Colon (tissue), 2 donors: Measurements from ENCODE around the gene PLCB2.

Source experiments
- FAIRE-seq: peaks from 2 replicates; lab custom pipeline; 2012; peaks lifted over from hg19 to GRCh38; lab: Jason Lieb, UNC
- donor health status: control.
- donor health status: control.

The PLCB2 gene

DNA sequence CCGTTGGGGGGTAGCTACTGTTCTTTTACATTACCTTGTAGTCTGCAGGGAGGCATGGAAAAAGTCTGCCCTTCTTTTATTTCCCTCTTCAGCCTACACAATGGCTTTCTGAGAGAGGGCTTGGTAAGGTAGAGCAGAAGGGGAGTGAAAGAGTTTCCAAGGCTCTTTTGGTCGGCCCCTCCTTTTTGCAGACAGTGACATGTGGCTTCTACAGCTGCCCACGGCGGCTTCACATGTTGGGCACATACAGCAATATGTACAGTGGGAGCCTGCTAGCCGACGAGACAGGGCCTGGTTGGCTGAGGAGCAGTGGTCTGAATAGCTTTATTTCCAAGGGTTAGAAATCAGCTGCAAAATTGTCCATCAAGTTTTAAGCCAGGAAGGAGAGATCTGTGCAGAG, 19.7 kb upstream of the PLCB2 start:
- FAIRE-seq: no peak

DNA sequence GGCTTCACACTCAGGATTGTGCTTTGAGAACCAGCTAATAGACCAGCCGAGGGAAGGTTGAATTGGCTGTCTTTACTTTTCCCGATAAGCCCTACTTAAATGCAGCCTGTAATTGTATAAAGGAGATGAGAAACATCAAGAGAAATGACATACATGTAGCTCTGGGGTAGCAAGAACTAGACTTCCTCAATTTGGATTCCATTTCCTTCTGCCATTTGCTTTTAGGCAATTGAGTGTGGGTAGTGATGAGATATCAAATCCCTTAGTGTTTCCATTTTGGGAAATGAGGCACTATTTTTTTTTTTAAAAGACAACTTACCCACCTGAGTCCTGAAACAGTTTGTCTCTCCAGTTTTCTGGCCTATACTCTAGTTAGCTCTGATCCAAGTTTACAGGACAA, 18.0 kb upstream of the PLCB2 start:
- no peak for FAIRE-seq

DNA sequence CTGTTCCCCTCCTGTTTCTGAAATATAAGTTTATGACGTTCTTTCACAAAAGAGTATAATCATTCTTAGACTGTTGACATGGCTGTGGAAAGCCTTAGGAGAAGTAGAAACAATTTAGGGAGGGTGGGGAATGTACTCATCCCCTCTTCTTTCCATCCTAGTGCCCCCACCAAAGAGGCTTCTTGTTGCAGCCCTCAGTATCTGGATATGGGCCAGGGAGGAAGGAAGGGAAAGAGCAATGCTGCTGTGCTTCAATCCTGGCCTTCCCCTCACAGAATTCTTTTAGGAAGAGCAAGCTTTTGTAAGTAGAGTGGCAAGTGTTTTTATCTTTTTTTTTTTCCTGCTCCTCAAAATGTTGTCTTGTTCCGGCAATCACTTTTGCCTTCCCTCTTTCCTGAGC, 17.5 kb upstream of the PLCB2 start:
- no peak for FAIRE-seq

DNA sequence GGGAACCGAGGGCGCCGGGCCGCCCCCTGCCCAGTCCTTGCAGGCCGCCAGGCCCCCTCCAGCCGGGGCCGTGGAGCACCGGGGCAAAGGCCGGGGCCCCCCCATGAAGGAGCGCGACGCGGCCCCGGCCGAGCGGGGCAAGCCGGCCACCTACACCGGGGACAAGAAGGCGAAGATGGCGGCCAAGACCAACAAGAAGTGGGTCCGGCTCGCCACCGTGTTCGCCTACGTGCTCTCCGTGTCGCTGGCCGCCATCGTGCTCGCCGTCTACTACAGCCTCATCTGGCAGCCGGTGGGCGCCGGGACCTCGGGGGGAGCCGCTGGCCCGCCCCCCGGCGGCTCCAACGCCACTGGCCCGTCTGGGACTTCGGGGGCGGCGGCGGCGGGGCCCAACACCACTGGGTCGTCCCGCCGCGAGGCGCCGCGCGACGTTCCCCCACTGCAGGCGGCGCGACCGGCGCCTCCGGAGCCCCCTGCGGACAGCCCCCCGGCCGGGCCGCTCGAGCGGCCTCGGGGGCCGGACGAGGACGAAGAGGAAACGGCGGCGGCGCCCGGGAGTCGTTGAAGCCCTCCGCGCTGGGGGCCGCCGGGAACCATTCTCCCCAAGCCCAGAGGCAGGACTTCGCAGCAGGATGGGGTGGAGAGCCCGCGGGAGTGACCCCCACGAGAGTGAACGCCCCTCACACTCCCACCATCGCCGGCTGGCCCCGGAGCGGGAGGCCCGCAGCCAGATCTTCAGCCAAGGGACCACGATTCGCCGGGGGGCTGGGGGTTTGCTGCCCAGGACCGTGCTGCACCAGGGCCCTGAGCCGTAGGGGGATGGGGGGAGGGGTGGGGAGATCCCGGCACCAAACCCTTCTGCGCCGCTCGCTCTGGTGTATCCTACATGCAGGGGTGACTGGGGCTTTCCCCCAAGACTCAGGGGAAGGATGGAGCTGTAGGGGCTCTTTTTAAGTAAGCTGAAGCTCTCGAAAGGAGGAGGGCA, 16.5 kb upstream of the PLCB2 start:
- no peak for FAIRE-seq

DNA sequence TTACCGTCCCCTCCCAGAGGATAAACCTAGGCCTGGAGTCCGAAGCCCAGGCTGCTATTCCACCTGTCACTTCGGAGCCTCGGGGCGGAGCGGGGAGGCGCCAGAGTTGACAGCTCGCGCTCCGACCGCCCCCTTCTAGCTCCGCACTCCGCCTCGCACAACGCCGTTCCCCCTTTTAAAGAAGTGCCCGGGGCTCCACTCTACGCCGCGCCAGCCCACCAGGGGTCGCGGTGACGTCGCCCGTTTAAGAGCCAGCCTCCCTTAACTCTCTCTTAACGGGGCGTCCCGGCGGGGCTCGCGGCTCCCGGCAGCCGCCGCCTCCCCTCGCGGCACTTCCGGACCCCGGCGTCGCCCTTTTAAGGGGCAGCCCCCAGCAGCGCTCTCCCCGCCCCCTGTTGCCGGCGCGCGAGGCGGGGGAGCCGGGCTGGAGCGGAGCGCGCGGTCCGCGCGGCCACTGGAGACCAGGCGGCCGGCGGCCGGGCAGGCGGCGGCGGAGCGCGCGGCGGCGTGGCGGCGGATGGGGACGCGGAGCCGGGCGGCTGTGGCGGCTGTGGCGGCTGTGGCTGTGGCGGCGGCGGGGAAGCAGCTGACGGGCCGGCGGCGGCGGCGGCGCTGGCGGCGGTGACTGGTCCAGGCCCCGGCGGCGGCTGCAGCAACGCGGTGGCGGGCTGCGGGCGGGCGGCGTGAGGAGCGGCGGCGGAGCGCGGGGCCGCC, 15.7 kb upstream of the PLCB2 start, which contains the start of gene INAFM2:
Gene INAFM2, plus strand, starts transcription at position 454 of the 714 bp plus-strand sequence. CDS start 364 bp downstream, outside the sequence.
- no peak for FAIRE-seq

DNA sequence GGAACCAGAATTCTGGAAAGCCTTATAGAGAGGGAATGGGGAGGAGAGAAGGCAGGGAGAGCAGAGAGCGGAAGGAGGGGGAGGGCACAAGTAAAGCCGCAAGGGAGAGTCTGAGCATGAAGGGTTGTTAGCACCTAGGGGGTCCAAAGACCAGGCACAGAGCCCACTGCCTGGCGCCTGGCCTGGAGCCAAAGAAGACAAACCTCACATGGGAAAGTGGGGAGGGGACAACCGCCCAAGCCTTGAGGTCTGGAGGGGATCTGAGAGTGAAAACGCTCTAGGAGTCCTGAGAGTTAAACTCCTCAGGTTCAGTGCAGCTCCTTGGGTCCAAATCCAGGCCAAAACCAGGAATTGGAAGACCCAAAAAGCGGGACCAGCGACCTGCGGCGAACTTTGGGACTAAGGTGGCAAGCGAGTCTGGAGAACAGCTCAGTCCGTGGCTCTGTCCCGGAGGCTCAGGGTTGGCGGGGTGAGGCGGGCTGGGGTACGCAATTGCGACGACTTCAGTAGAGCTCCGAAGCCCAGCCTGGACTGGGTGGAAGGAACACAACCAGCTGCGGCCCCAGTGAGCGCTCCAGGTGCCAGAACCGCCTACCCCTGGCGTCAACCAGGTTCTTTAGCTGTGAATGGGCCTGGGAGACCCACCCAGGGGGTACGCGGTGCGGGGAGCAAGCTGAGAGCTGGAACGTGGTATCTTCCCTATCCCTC, 14.9 kb upstream of the PLCB2 start:
- FAIRE-seq: no peak

DNA sequence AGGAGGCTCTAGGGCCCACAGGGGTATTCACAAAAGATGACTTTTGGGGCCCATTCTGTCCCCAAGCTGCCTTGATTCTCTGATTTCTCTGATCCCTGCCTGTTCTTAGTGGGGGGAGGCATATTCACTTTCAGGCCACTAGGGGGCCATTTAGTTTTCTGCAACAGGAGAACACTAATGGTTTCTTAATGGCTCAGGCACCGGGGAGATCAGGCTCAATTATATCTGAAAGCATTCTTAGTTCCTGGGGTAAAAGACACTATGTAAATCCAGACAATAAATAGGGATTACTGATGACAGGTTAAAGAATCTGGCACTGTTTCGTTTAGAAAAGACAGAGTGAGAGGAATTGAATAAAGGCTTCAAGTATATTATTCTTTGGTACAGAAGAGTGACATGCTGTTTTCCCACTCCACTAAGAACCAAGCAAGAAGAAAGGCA, 13.2 kb upstream of the PLCB2 start:
- FAIRE-seq: no peak

DNA sequence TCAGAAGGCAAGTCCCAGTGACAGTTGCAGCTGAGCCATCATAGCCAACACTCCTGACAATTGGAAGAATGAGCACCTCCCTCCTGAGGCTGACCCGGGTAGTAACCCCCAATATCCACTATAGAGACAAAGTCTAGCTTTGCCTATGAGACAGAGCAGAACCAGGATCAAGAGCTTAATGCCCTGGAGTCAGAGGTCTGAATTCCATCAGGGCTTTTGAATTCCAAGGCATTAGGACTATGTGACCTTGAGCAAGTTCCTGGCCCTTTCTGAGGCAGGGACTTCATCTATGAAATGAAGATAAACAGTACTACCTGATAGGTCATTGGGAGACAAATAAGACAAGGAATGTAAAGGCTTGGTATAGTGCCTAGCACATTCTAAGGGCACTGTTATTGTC, 12.7 kb upstream of the PLCB2 start:
- no peak for FAIRE-seq

DNA sequence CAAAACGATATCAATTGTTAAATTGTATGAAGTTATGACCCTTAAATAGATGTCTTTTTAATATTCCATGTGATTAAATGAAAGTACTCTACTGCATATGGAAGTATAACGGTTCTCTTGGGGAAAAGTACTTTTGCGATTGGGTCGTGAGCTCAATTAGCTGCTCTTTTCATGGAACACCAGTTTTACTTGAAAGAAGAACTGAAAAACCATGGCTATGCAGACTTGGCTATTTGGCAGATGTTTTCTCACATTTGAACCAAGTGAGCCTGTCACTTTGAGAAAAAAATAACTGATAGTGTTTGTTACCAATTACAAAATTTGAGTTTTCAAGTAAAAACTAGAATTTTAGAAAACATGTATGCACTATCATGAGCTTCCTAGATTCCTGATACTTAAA, 9.8 kb upstream of the PLCB2 start:
- FAIRE-seq: no peak

DNA sequence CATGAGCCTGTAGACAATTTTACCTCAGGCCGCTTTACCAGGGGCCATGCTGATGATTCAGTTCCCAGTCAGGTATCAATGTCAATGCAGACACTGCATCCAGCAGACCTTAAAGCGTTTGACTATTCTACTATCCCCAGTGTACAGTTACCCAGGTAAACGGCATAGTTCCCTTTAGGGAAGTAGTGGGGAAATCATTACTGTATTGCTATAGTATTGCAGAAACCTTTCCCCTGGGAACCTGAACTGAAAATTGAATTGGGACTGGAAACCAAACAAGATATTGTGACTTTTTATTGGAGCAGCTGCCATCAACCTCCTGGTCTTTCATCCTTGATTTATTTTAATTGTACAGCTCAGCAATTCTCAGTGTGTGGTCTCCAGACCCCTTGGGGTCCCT, 9.2 kb upstream of the PLCB2 start:
- FAIRE-seq: no peak

DNA sequence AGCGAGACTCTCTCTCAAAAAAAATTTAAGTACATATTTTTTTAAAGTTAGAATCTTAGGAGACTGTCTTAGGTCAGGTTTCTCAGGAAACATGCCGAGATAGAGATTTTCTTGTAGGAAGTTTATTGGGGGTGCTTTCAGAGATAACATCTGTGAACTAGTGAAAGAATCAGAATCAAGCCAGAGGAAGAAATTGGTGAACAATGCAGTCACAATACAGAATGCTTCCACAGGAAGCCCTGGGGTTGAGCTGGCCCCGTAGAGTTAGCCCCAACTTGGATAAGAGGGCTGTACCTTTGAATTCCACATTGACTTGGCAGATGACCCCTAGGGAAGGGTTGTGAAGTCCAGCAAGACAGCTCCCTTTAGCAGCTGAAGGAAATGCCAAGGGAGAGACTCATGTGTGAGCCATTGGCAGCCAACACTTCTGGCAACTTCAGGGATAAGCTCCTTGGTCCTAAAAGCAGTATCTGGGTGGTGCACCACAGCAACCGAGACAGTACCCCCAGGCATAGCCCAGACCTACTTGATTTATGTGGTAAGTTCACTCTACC, 7.1 kb upstream of the PLCB2 start:
- no peak for FAIRE-seq

DNA sequence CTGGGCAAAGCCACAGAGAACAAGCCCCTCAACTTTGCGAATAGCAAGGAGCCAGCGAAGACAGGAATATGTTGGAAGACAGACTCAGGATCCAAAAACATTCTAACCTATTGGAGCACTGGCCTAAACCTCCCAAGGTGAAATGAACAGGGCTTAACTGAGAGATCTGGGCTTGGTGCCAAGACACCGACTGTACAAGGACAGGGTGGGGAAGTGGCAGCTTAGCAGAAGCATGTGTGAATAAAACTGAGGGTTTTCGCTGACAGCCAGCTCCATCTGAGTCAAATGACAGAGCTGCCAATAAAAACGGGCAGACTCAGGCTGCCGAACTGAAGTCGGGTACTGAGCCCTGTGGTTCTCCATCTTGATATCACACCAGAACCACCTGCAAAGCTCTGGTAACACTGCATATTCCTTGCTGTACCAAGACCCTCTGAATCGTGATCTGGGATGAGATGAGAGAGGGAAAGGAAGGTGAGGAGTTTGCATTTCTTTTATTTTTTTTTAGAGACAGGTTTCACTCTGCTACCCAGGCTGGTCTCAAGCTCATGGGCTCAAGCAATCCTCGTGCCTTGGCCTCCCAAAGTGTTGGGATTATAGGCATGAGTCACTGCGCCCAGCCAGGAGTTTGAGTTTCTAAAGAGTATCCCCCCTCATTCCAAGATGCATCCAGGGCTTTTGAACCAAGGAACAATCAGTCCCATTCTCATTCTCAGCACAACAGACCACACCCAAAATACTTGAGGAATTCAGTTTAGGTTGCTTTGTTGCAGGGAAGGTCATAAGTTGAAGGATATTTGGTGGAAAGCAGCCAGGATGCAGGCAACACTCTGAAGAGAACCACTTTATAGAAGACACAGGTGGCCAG, 6.0 kb upstream of the PLCB2 start:
- FAIRE-seq: no peak

DNA sequence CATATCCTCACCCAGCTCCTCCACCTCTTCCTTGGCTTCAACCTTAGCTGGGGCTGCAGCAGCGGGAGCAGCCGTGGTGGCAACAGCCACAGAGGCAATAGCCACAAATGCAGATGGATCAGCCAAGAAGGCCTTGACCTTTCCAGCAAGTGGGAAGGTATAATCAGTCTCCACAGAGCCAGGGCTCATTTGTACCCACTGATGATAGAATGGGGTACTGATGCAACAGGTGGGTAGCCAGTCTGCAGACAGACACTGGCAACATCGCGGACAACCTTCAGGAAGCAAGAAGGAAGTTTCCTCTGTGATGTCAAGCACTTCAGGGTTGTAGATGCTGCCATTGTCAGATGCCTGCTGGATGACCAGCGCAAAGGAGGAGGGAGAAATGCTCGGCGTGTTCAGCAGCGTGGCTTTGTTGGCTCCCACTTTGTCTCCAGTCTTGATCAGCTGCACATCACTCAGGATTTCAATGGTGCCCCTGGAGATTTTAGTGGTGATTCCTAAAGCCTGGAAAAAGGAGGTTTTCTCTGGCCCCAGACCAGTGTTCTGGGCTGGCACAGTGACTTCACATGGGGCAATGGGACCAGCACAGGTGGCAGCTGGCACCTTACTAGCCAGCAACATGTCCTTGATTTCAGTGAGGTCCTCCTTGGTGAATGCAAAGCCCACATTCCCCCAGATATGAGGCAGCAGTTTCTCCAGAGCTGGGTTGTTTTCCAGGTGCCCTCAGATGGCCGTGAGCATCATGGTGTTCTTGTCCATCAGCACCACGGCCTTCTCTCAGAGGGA, 4.8 kb upstream of the PLCB2 start:
- FAIRE-seq: no peak

DNA sequence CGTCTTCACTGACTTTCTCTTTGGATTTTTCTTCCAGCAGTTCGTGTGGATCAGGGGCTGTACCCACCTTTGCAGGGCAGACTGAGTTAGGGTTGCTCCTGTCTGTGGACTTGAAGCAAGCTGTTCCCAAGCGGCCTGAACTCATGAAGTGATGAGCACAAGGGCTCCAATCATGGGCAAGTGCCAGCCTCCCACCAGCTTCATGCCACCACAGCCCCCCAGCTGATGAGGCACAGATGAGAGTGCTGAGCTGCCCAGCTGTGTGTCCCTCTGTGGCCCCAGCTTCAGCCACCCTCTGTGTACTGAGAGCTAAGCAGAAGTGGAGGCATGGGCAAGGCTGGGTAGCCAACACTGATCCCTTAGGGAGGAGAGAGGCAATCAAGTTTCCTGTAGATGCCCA, 3.3 kb upstream of the PLCB2 start:
- FAIRE-seq: no peak

DNA sequence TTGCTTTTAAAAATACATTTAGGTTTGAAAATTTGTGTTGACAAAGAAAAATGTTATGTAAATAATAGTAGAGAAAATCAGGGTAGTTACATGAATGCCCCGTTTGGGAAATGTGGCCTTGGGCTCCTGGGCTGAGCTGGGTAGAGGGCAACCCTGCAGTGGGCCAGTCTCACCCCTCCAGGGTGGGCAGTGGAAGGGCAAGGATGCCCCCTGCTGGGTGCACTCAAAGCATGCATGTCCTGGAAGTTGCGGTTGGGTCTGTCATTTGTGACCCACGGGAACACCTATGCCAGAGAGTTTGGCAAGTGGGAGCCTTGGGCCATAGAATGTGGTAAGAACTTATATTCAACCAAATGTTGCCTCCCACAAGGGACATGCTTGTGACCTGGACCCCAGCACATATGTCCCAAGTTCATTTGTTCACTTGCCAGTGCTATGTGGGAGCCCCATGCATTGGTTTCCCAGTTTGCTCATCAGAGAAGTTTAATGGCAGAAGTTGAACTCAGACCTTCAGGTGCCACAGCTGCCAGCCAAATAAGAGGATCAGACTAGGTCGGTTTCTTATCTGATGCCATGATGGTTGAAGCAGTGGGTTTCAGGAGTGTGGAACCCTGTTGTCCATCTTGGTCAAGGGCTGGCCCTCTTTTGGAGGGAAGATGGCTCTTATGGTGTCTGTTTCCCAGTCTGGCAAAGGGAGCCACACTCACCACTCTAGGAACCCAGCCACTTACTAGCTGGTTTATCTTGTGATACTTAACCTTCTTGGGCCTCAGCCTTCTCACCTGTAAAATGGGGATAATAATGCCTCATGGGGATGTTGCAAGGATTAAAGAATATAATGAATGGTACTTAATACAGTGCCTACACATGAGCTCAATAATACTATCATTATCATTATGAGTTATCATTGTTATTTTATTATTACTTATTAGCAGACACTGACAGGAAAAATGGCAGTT, 2.5 kb upstream of the PLCB2 start:
- no peak for FAIRE-seq

DNA sequence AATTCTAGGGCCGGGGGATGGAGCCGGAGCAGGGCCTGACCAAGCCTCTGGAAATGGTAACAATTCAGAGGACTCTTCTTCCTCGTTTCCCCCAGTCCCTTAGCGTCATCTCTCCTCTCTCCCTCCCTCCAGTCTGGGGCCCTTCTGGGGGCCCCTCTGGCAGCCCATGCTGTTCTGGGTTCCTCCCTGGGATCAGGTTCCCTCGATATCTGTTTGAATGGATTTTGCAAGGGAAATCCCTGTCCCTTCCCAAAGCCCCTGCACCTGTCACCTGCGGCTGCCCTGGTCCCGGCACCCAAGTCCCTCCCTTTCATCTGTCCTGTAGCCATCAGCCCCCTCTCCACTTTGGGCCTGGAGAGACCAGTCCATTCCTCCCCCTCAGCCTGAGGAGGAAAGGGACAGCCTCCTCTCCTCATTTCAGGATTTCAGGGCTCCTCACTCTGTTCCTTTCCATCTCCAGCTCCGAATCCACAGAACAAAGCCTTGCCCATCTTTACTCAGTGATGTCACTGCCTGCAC, 1.7 kb upstream of the PLCB2 start:
- FAIRE-seq: no peak

DNA sequence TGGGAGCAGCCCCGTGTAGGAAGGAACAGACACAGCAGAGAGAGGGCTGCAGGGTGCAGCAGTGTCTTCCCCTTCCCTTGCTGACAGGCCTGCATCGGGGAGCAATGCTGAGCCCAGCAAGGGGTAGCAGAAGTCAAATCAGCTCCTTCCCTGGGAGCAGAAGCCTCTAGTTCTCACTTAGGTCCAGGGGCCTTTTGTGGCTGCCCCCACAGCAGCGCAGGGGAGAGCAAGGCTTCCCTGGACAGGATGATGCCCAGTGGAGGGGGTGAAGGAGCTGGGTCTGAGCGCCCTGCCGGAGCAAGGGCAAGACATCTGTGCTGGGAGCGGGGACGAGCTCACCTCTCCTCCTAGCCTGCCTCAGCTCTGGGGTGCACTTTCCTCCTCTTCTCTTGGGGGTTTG, 827 bp downstream of the PLCB2 start:
- no peak for FAIRE-seq

DNA sequence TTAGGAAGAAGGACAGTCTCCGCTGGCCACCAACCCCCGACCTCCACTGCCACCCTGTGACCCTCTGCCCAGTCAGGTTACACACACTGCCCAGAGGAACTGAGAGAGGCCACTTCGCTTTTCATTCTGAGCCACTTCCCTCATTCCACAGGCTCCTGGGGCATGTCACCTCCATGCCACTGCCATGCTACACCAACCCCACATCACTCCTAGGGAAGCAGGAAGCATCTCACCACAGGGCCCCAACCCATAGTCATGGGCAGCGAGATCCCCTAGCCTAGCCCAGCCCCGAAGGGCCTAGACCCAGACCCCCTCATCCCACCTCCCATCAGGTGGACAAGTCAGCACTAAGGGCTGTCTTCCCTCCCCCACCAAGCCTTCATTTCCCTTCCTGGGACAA, 1.4 kb downstream of the PLCB2 start:
- FAIRE-seq: no peak

DNA sequence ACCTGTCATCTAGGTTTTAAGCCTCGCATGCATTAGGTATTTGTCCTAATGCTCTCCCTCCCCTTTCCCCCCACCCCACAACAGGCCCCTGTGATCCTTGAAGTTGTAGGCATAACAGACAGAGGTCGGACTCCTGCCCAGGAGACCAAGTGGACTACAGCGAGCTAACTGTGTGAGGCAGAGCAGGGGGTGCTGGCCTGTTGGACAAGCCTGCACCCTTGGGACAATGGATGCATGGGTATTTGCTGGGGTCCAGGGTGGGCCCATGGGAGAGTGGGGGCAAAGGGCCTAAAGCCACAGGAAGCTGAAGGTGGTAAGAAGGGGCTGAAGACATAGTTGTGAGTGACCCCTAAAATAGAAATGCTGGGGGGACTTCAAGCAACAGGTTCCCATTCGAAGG, 2.5 kb downstream of the PLCB2 start:
- FAIRE-seq: no peak
